Measurements from ENCODE around the gene PCBP3.

DNA sequence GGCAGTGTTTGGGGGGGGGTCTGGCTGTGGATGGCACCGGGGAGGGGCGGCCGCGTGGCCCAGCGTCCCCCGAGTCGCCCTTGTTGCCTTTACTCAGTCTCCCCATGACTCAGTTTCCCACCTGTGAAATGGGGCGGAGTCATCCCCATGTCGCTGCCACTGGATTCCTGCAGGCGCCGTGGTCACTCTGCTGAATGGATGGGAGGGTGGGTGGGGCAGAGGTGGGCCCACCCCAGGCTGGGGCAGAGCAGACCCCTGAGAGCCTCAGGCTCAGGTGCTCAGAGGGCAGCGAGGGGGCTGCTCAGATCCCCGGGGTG is 340.1 kb downstream of the PCBP3 start:
- TF ChIP-seq POLR2A (IDR thresholded peaks at IDR 0.05) (no peak), POLR2AphosphoS5 (IDR thresholded peaks at IDR 0.05) (no peak)
